Transverse colon (tissue), 4 donors: ENCODE data around the gene RPS6KA2. TPM values are rescaled to one million over a fixed set of nuclear protein-coding genes. Genes with fewer than 3 reads are reported as not detected.

Experiments used
- DNase-seq: peaks from one replicate; pipeline ENCODE4 v3.0.0-alpha.2; 2019
- H3K27ac ChIP-seq, 4 donors: fragments of 200-600 bp; sonication (generic); 2 replicates each; pipeline ENCODE4 v1.5.1; 2016 to 2018; ENCODE audit warnings: inconsistent platforms in 4 of 4
- H3K27me3 ChIP-seq: fragments of 200-600 bp; sonication (generic); 2 replicates; pipeline ENCODE4 v1.5.1; 2017; ENCODE audit warnings: inconsistent platforms
- H3K36me3 ChIP-seq, 4 donors: fragments of 200-600 bp; sonication (generic); 2 replicates each; pipeline ENCODE4 v1.5.1; 2017 to 2019; ENCODE audit warnings: inconsistent platforms in 4 of 4
- H3K4me1 ChIP-seq, 4 donors: fragments of 200-600 bp; sonication (generic); 2 replicates each; pipeline ENCODE4 v1.5.1; 2017 to 2020; ENCODE audit warnings: inconsistent platforms in 4 of 4
- H3K4me3 ChIP-seq, 4 donors: fragments of 200-600 bp; sonication (generic); 1 replicate in 1 of 4; 2 replicates in 3 of 4; pipeline versions ENCODE4 v1.5.1 to v1.6.1; 2017 to 2019; ENCODE audit warnings: inconsistent platforms in 4 of 4
- H3K9me3 ChIP-seq, 2 donors: fragments of 200-600 bp; sonication (generic); 2 replicates each; pipeline ENCODE4 v1.5.1; 2017 to 2019; ENCODE audit warnings: inconsistent platforms in 2 of 2
- EP300 ChIP-seq: sonication (generic); formaldehyde crosslinking; IDR thresholded peaks from one replicate; pipeline ENCODE4 v1.6.1; 2017; ENCODE audit warnings: antibody characterized with exemption, low read depth
- POLR2A ChIP-seq: fragments of 450-650 bp; IDR thresholded peaks from one replicate; pipeline ENCODE4 v1.6.1; 2016; ENCODE audit warnings: antibody characterized with exemption, mild to moderate bottlenecking, moderate library complexity
- POLR2AphosphoS5 ChIP-seq, 3 donors: sonication (generic); formaldehyde crosslinking; IDR thresholded peaks; one replicate each; pipeline ENCODE4 v1.6.1; 2016; ENCODE audit warnings: antibody characterized with exemption in 3 of 3
- whole genome bisulfite sequencing, 2 donors: methylation state at CpG; one replicate each; pipeline ENCODE4 v1.1.5; 2018; ENCODE audit warnings: low coverage in 1 of 2; 5-methylcytosine and 5-hydroxymethylcytosine counted together
- in situ Hi-C, 4 donors: fragments of 200-750 bp; cut with MboI; loops; one replicate each; pipeline versions ENCODE4 v1.15.0 to v1.15.1; 2017; ENCODE audit warnings: low sequenced_read_pairs in 3 of 4, low pct_ligation_motif_present in 1 of 4, low pct_unique_long_range_greater_than_20kb in 1 of 4
- intact Hi-C: fragments of 100-400 bp; cut with DNase I; formaldehyde crosslinking; loops from one replicate; pipeline ENCODE4 v1.15.1; 2023; ENCODE audit warnings: low total_unique reads
- total RNA-seq, 4 donors: library from RNA; depleted of rRNA; stranded (reverse); fragments of >200 nt; gene quantifications; one replicate each; pipeline ENCODE4 v1.1.0, GENCODE V29; 2016
- TF ChIP-seq, protein P1 (sequence below), 5 experiments: fragments of 200-600 bp in 3 of 5; fragments of 450-650 bp in 2 of 5; sonication (generic) in 3 of 5; IDR thresholded peaks; 1 replicate in 2 of 5; 2 replicates in 3 of 5; pipeline ENCODE4 v1.5.1; 2016 to 2017; ENCODE audit warnings: antibody characterized with exemption in 5 of 5, inconsistent platforms in 3 of 5, mild to moderate bottlenecking in 2 of 5, moderate library complexity in 1 of 5

The RPS6KA2 gene
- total RNA-seq, 4 donors from 2014 or later, result 9.6 to 41.1 (median 15.4) TPM

DNA sequence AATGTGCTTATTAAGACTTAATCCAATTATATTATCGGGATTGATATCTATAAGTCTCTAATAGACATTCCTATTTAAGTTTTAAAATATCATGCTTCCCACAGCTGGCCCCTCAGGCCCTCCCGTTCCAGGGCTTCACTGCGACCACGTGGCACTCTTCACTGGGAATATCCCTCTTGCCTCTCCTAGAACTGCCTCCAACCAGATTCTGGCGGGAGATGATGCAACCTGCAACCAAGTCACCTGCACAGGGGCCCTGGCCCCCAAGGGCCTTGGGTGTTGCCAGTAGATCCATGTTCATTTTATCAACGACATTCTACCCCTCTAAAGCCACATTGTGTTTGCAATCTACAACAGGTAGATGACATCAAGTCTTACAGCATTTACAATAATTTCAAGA, 22.1 kb downstream of the RPS6KA2 start:
- intact Hi-C loops, result no loop called here

DNA sequence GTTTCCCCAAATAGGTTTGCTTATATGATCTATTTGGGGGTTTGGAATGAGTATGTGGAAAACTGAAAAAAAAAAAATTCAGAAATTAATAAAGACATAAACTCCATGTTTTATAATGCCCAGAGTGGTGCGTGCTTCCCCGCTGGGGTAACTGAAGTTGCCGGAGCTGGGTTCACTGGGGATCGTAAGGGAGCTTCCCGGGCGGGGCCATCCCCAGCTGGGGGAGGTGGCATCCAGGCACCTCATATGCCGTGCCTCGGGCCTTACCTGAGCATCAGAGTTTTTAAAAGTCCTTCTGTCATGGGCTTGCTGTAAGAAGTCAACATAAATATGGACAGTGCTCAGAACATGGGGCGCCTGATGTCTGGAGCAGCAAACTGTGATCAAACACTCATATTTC, 22.7 kb downstream of the RPS6KA2 start:
- in situ Hi-C loops, result no loop called here

More for the DNA sequence above, 22.1 kb downstream of the RPS6KA2 start:
- Histone ChIP-seq H3K9me3 (no peaks in the 10 kb centered on the region), H3K4me3 (no peak overlapping the region), H3K4me1 (peaks cover 0 to 7% (median 2%) of the 10 kb centered on the region in 4 donors), H3K27me3 (no peaks in the 10 kb centered on the region), H3K36me3 (no peaks in the 10 kb centered on the region), H3K27ac (no peak overlapping the region)
- no peak for DNase-seq
- in situ Hi-C loops, result no loop called here
- no peak for TF ChIP-seq POLR2A
- no peak for TF ChIP-seq EP300
- TF ChIP-seq, protein P1, sequence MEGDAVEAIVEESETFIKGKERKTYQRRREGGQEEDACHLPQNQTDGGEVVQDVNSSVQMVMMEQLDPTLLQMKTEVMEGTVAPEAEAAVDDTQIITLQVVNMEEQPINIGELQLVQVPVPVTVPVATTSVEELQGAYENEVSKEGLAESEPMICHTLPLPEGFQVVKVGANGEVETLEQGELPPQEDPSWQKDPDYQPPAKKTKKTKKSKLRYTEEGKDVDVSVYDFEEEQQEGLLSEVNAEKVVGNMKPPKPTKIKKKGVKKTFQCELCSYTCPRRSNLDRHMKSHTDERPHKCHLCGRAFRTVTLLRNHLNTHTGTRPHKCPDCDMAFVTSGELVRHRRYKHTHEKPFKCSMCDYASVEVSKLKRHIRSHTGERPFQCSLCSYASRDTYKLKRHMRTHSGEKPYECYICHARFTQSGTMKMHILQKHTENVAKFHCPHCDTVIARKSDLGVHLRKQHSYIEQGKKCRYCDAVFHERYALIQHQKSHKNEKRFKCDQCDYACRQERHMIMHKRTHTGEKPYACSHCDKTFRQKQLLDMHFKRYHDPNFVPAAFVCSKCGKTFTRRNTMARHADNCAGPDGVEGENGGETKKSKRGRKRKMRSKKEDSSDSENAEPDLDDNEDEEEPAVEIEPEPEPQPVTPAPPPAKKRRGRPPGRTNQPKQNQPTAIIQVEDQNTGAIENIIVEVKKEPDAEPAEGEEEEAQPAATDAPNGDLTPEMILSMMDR (IDR thresholded peaks at IDR 0.05), result no peak
- no peak for TF ChIP-seq POLR2AphosphoS5 (IDR thresholded peaks at IDR 0.05)
- 88 to 100% methylated on average over 1 to 6 of the region's 6 CpGs for WGBS, 2 donors

DNA sequence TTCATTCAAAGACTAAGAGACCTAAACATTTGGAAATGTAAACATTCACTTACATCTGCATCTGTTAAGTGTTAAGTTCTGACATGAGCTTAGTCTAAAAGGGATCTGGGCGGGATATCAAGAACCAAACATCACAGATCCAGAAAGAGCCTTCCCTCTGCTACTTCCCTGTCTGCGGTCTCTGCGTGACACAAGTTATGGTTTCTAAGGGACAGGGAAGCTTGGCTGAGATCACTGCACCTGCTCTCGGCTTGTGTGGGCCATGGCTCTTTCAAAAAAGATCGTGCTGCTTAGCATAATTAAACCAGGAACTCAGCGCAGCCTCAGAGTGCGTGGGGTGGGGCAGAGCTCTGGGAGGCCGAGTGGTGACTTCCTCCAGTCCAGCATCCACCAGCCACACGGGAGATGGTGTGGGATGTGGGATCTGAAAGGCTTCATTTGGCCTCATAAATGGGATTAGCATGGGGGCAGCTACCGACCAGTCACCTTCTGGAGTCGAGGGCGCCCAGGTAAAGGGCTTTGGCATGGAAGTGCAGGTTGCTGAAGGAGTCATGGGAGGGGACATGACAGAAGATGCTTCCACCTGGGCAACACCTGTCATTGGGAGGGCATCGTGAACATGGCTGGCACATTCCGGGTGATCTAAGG, 23.9 kb downstream of the RPS6KA2 start:
- peak overlapping the region in 2 of 4 donors; percentile 18 to 44 for H3K27ac ChIP-seq
- in situ Hi-C loops (no loop called here), intact Hi-C loops (no loop called here)
- H3K27me3 ChIP-seq, result no peaks in the 10 kb centered on the region
- WGBS, 2 donors, result 78 to 81% methylated on average over 5 to 14 of the region's 14 CpGs
- TF ChIP-seq POLR2AphosphoS5 (IDR thresholded peaks at IDR 0.05) (no peak), EP300 (no peak), POLR2A (no peak)
- TF ChIP-seq, protein P1 (IDR thresholded peaks at IDR 0.05), result no peak
- H3K36me3 ChIP-seq, result no peaks in the 10 kb centered on the region
- no peak overlapping the region for H3K4me3 ChIP-seq
- DNase-seq, result no peak
- peaks cover 0 to 9% (median 5%) of the 10 kb centered on the region in 4 donors for H3K4me1 ChIP-seq
- H3K9me3 ChIP-seq, result no peaks in the 10 kb centered on the region

More for the DNA sequence above, 22.7 kb downstream of the RPS6KA2 start:
- WGBS, 2 donors, result 92 to 100% methylated on average over 1 to 9 of the region's 9 CpGs
- Histone ChIP-seq H3K9me3 (no peaks in the 10 kb centered on the region), H3K27me3 (no peaks in the 10 kb centered on the region), H3K4me1 (peaks cover 0 to 7% (median 2%) of the 10 kb centered on the region in 4 donors), H3K36me3 (no peaks in the 10 kb centered on the region), H3K27ac (no peak overlapping the region), H3K4me3 (no peak overlapping the region)
- no peak for DNase-seq
- TF ChIP-seq POLR2A (no peak), EP300 (no peak), POLR2AphosphoS5 (IDR thresholded peaks at IDR 0.05) (no peak)
- TF ChIP-seq, protein P1 (IDR thresholded peaks at IDR 0.05), result no peak
- intact Hi-C loops, result no loop called here

DNA sequence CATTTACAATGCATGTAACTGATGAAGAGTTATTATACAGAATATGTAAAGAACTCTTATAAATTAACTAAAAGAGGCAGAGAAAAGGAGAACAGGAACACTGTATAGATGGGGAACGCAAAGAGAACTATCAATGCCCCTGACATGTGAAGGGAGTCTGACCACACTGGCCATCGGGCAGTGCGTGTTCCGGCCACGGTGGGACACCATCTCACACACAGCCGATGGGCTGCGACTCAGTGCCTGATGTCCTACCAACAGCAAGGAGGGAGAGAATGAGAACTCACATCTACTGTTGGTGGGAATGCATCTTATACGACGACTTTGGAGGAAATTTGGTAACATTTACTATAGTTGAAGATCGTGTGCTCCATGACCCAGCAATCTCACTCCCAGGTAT, 25.1 kb downstream of the RPS6KA2 start:
- intact Hi-C loops (no loop called here), in situ Hi-C loops (no loop called here)
- TF ChIP-seq POLR2A (no peak), POLR2AphosphoS5 (IDR thresholded peaks at IDR 0.05) (no peak), EP300 (no peak)
- TF ChIP-seq, protein P1 (IDR thresholded peaks at IDR 0.05), result no peak
- Histone ChIP-seq H3K27me3 (no peaks in the 10 kb centered on the region), H3K36me3 (no peaks in the 10 kb centered on the region), H3K4me1 (peaks cover 0 to 7% (median 6%) of the 10 kb centered on the region in 4 donors), H3K27ac (no peak overlapping the region), H3K4me3 (no peak overlapping the region), H3K9me3 (no peaks in the 10 kb centered on the region)
- DNase-seq, result no peak
- 94 to 98% methylated on average over 5 to 10 of the region's 10 CpGs for WGBS, 2 donors
